ENCODE measurements around the gene CCDC148. TPM values are rescaled to one million over a fixed set of nuclear protein-coding genes. Genes with fewer than 3 reads are reported as not detected.

CCDC148 gene
- total and polyA plus RNA-seq, 4 donors: 0.02 to 0.42 (median 0.31) TPM

- 68% methylated on average over 2 of the region's 2 CpGs for WGBS
- DNase-seq (ENCODE audit: low spot score): no peak
- Histone ChIP-seq H3K4me3 (ENCODE audit: low read depth in 1 of 3, low read length in 3 of 3) (no peak overlapping the region), H3K9me3 (ENCODE audit: control insufficient read depth in 4 of 4, low read length in 3 of 4) (no peaks in the 10 kb centered on the region), H3K4me1 (ENCODE audit: control insufficient read depth in 4 of 4, insufficient read depth in 4 of 4, low read length in 3 of 4) (no peaks in the 10 kb centered on the region), H3K27ac (ENCODE audit: low read depth in 1 of 2, low read length in 2 of 2) (no peak overlapping the region), H3K27me3 (ENCODE audit: control insufficient read depth in 4 of 4, insufficient read depth in 4 of 4, low read length in 3 of 4) (no peaks in the 10 kb centered on the region), H3K9ac (ENCODE audit: low read depth in 1 of 2, low read length in 2 of 2) (no peak overlapping the region), H3K36me3 (ENCODE audit: control insufficient read depth in 4 of 4, insufficient read depth in 3 of 4, low read depth in 1 of 4, low read length in 3 of 4) (no peaks in the 10 kb centered on the region)
- TF ChIP-seq CTCF (IDR thresholded peaks at IDR 0.05; ENCODE audit: low read depth, low read length, missing input control) (no peak), TAF1 (conservative IDR thresholded peaks at IDR 0.05) (no peak)
Observed at GRCh38 chr2:158242280-158242679, 214.3 kb downstream of the CCDC148 start.

- no peaks in the 10 kb centered on the region for H3K9me3 ChIP-seq (ENCODE audit: control insufficient read depth in 4 of 4, low read length in 3 of 4)
- DNase-seq (ENCODE audit: low spot score): no peak
- no peaks in the 10 kb centered on the region for H3K4me1 ChIP-seq (ENCODE audit: control insufficient read depth in 4 of 4, insufficient read depth in 4 of 4, low read length in 3 of 4)
- no peak overlapping the region for H3K4me3 ChIP-seq (ENCODE audit: low read depth in 1 of 3, low read length in 3 of 3)
- no peaks in the 10 kb centered on the region for H3K27me3 ChIP-seq (ENCODE audit: control insufficient read depth in 4 of 4, insufficient read depth in 4 of 4, low read length in 3 of 4)
- H3K9ac ChIP-seq (ENCODE audit: low read depth in 1 of 2, low read length in 2 of 2): no peak overlapping the region
- TF ChIP-seq NR2F2 (IDR thresholded peaks at IDR 0.05) (no peak), ZBTB33 (IDR thresholded peaks at IDR 0.05) (no peak), EGR1 (IDR thresholded peaks at IDR 0.05; ENCODE audit: low read depth in 2 of 2) (no peak), RXRA (IDR thresholded peaks at IDR 0.05) (no peak), TAF1 (conservative IDR thresholded peaks at IDR 0.05) (no peak), CTCF (IDR thresholded peaks at IDR 0.05; ENCODE audit: low read depth, low read length, missing input control) (no peak), GABPA (IDR thresholded peaks at IDR 0.05 in 1 of 2, conservative IDR thresholded peaks at IDR 0.05 in 1 of 2) (no peak), SP1 (IDR thresholded peaks at IDR 0.05) (no peak), YY1 (IDR thresholded peaks at IDR 0.05) (no peak), HNF4A (conservative IDR thresholded peaks at IDR 0.05) (no peak), FOXA1 (IDR thresholded peaks at IDR 0.05) (no peak), REST (IDR thresholded peaks at IDR 0.05) (no peak), FOXA2 (IDR thresholded peaks at IDR 0.05) (no peak), RAD21 (IDR thresholded peaks at IDR 0.05) (no peak), JUND (IDR thresholded peaks at IDR 0.05) (no peak), HNF4G (IDR thresholded peaks at IDR 0.05) (no peak)
- TF ChIP-seq, protein P1, sequence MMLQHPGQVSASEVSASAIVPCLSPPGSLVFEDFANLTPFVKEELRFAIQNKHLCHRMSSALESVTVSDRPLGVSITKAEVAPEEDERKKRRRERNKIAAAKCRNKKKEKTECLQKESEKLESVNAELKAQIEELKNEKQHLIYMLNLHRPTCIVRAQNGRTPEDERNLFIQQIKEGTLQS (IDR thresholded peaks at IDR 0.05): no peak
- TF ChIP-seq, protein P2, sequence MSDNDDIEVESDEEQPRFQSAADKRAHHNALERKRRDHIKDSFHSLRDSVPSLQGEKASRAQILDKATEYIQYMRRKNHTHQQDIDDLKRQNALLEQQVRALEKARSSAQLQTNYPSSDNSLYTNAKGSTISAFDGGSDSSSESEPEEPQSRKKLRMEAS (IDR thresholded peaks at IDR 0.05): no peak
- no peaks in the 10 kb centered on the region for H3K36me3 ChIP-seq (ENCODE audit: control insufficient read depth in 4 of 4, insufficient read depth in 3 of 4, low read depth in 1 of 4, low read length in 3 of 4)
- 46% methylated on average over 2 of the region's 2 CpGs for WGBS
- no peak overlapping the region for H3K27ac ChIP-seq (ENCODE audit: low read depth in 1 of 2, low read length in 2 of 2)
Observed at GRCh38 chr2:158240975-158241374, 215.6 kb downstream of the CCDC148 start.
